Endothelial cell of umbilical vein (primary cell): Measurements from ENCODE around the gene MAN2A1. TPM values are rescaled to one million over a fixed set of nuclear protein-coding genes. Genes with fewer than 3 reads are reported as not detected.

ENCODE experiments used
- BruUV-seq: library from RNA; stranded (reverse); fragments of 400-500 nt; replicated peaks from 2 replicates; lab custom pipeline; 2021; lab: Mats Ljungman, UMichigan
- CTCF ChIA-PET: fragments of 300-600, 350-600 bp; sonication (Branson Sonifier 250); formaldehyde crosslinking; loops from one replicate; lab custom pipeline; 2021; ENCODE audit warnings: antibody characterized with exemption, inconsistent platforms; lab: Charles Lee
- POLR2A ChIA-PET: fragments of 300-600, 350-600 bp; sonication (Branson Sonifier 250); formaldehyde crosslinking; loops from one replicate; lab custom pipeline; 2021; ENCODE audit warnings: antibody characterized with exemption, inconsistent platforms; lab: Charles Lee
- DNase-seq: peaks from one replicate; pipeline ENCODE4 v3.0.0-alpha.2; 2011; ENCODE audit warnings: low read depth, low spot score
- FAIRE-seq: peaks from 2 replicates; lab custom pipeline; 2011; peaks lifted over from hg19 to GRCh38; lab: Jason Lieb, UNC
- H2AFZ ChIP-seq: 2 replicates; pipeline ENCODE4 v1.6.0; 2012; ENCODE audit warnings: low read depth, low read length, control low read depth, inconsistent platforms
- H3K27ac ChIP-seq: 2 replicates; pipeline ENCODE4 v1.5.1; 2011; ENCODE audit warnings: low read depth, mild to moderate bottlenecking, control low read depth, low read length, moderate library complexity; ENCODE audit not compliant: insufficient read depth
- H3K27me3 ChIP-seq, 2 experiments: 2 replicates each; pipeline versions ENCODE4 v1.6.0 to v1.6.1; 2011; ENCODE audit warnings: low read length in 2 of 2, mixed read lengths in 1 of 2; ENCODE audit not compliant: control insufficient read depth in 2 of 2, insufficient read depth in 2 of 2
- H3K36me3 ChIP-seq, 2 experiments: 2 replicates in 1 of 2; 3 replicates in 1 of 2; pipeline ENCODE4 v1.5.1; 2011; ENCODE audit warnings: low read length in 2 of 2, mild to moderate bottlenecking in 1 of 2, moderate library complexity in 1 of 2; ENCODE audit not compliant: control insufficient read depth in 2 of 2, insufficient read depth in 2 of 2; ENCODE audit errors: extremely low read depth in 1 of 2
- H3K4me1 ChIP-seq: 3 replicates; pipeline ENCODE4 v1.5.1; 2011; ENCODE audit warnings: mild to moderate bottlenecking, low read length; ENCODE audit not compliant: control insufficient read depth, insufficient read depth; ENCODE audit errors: extremely low read depth
- H3K4me2 ChIP-seq: 2 replicates; pipeline ENCODE4 v1.6.1; 2011; ENCODE audit warnings: low read length, control low read depth, mixed read lengths; ENCODE audit not compliant: insufficient read depth
- H3K4me3 ChIP-seq, 3 experiments: fragments of 200-600 bp in 1 of 3; sonication (generic), shearing (Covaris generic) in 1 of 3; replicated peaks in 1 of 3; 2 replicates each; pipeline ENCODE4 v1.5.1; 2011 to 2016; ENCODE audit warnings: control low read depth in 3 of 3, low read length in 3 of 3, mild to moderate bottlenecking in 2 of 3, inconsistent platforms in 1 of 3, low read depth in 1 of 3, moderate library complexity in 1 of 3; ENCODE audit not compliant: insufficient read depth in 1 of 3
- H3K79me2 ChIP-seq: 2 replicates; pipeline ENCODE4 v1.6.0; 2012; ENCODE audit warnings: low read length, inconsistent platforms; ENCODE audit not compliant: control insufficient read depth, insufficient read depth
- H3K9ac ChIP-seq: replicated peaks from 2 replicates; pipeline ENCODE3; 2011; ENCODE audit warnings: low read length, control low read depth; ENCODE audit not compliant: insufficient read depth; ENCODE audit errors: extremely low read depth
- H3K9me1 ChIP-seq: replicated peaks from 3 replicates; pipeline ENCODE4 v1.6.0; 2011; ENCODE audit warnings: mild to moderate bottlenecking, low read length; ENCODE audit not compliant: control insufficient read depth, insufficient read depth; ENCODE audit errors: extremely low read depth
- H3K9me3 ChIP-seq: replicated peaks from 2 replicates; pipeline ENCODE4 v1.5.1; 2012; ENCODE audit warnings: low read length, inconsistent platforms; ENCODE audit not compliant: control insufficient read depth, insufficient read depth
- H4K20me1 ChIP-seq: replicated peaks from 2 replicates; pipeline ENCODE3; 2011; ENCODE audit warnings: mild to moderate bottlenecking, low read length; ENCODE audit not compliant: control insufficient read depth, insufficient read depth; ENCODE audit errors: extremely low read depth
- CTCF ChIP-seq, 2 donors: IDR thresholded peaks; 1 replicate in 1 of 2; 2 replicates in 1 of 2; pipeline ENCODE4 v1.5.1; 2011; ENCODE audit warnings: low read length in 2 of 2, mild to moderate bottlenecking in 2 of 2, moderate library complexity in 2 of 2, control low read depth in 1 of 2, inconsistent platforms in 1 of 2, low read depth in 1 of 2; ENCODE audit not compliant: insufficient read depth in 1 of 2; ENCODE audit errors: extremely low read depth in 1 of 2
- EZH2 ChIP-seq: IDR thresholded peaks from 2 replicates; pipeline ENCODE4 v1.6.1; 2012; ENCODE audit warnings: borderline replicate concordance, low read depth, mild to moderate bottlenecking, moderate library complexity, low read length, inconsistent platforms; ENCODE audit not compliant: severe bottlenecking
- FOS ChIP-seq: IDR thresholded peaks from 2 replicates; pipeline ENCODE4 v1.6.1; 2011; ENCODE audit warnings: mild to moderate bottlenecking, low read length, moderate library complexity, borderline replicate concordance; ENCODE audit not compliant: insufficient read depth
- GATA2 ChIP-seq: IDR thresholded peaks from 2 replicates; pipeline ENCODE4 v1.7.0; 2011; ENCODE audit warnings: low read depth, mild to moderate bottlenecking, moderate library complexity, mixed read lengths, low read length; ENCODE audit not compliant: insufficient read length, insufficient read depth
- JUN ChIP-seq: IDR thresholded peaks from 2 replicates; pipeline ENCODE4 v1.6.1; 2011; ENCODE audit warnings: borderline replicate concordance, low read depth; ENCODE audit not compliant: insufficient read length, insufficient read depth
- MYC ChIP-seq: IDR thresholded peaks from one replicate; pipeline ENCODE4 v1.6.1; 2011; ENCODE audit warnings: mild to moderate bottlenecking, low read depth, low read length
- POLR2A ChIP-seq: IDR thresholded peaks from 2 replicates; pipeline ENCODE4 v1.6.1; 2012; ENCODE audit warnings: low read depth, mild to moderate bottlenecking, control low read depth, low read length
- POLR2AphosphoS5 ChIP-seq: IDR thresholded peaks from 2 replicates; pipeline ENCODE4 v1.6.1; 2012; ENCODE audit warnings: low read depth, mild to moderate bottlenecking, control low read depth, low read length, moderate library complexity; ENCODE audit not compliant: insufficient read depth
- dilution Hi-C: fragments of 300-500 bp; cut with MboI; formaldehyde crosslinking; loops from one replicate; pipeline ENCODE4 v1.15.0; 2019; ENCODE audit warnings: low sequenced_read_pairs; ENCODE audit not compliant: extremely low pct_ligation_motif_present
- intact Hi-C: fragments of 100-400 bp; cut with micrococcal nuclease; formaldehyde crosslinking; loops from one replicate; pipeline ENCODE4 v1.10.0; 2022
- polyA plus RNA-seq, 4 experiments: library from polyadenylated mRNA; depleted of rRNA in 3 of 4; stranded (reverse) in 3 of 4; unstranded in 1 of 4; fragments of >200 nt; gene quantifications; 2 replicates each; pipeline versions ENCODE4 v1.2.1 to v1.2.3, GENCODE V29; 2011 to 2012; ENCODE audit warnings: missing spikeins in 1 of 4
- total RNA-seq: library from RNA; stranded (reverse); gene quantifications from 2 replicates; pipeline ENCODE4 v1.2.3, GENCODE V29; 2021
- TF ChIP-seq, protein P1 (sequence below): IDR thresholded peaks from 2 replicates; pipeline ENCODE4 v1.6.1; 2011; ENCODE audit not compliant: insufficient read depth, insufficient read length

MAN2A1 gene
- total and polyA plus RNA-seq, 2 donors (not counting 3 experiments of a cell fraction or from before 2014, with no cell fraction given), result 20.8 to 54.8 TPM

DNA sequence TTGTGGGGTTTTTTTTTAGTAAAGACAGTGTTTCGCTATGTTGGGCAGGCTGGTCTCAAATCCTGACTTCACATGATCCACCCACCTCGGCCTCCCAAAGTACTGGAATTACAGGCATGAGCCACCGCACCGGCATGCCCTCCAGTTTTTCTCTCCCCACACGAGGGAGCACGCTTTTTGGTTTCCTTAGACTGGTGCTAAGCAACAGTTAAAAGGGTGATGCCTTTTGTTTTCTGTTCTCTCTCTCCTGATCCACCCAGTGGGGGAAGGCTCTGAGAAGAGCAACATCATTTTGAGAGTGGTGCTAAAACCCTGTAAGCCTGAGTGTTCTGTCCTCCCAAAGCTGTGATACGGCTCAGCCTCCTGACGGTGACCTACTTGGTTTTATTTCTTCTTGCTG, 146.6 kb downstream of the MAN2A1 start:
- dilution Hi-C loops (no loop called here), intact Hi-C loops (no loop called here)
- no peak for TF ChIP-seq CTCF (IDR thresholded peaks at IDR 0.05; ENCODE audit: extremely low read depth in 1 of 2, insufficient read depth in 1 of 2, low read depth in 1 of 2, low read length in 2 of 2)
- no peak for TF ChIP-seq GATA2
- no peak for TF ChIP-seq POLR2A
- TF ChIP-seq POLR2AphosphoS5, result no peak
- TF ChIP-seq EZH2, result no peak
- TF ChIP-seq, protein P1, sequence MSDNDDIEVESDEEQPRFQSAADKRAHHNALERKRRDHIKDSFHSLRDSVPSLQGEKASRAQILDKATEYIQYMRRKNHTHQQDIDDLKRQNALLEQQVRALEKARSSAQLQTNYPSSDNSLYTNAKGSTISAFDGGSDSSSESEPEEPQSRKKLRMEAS, result no peak
- no peak for TF ChIP-seq FOS
- no peak for TF ChIP-seq MYC
- no peak for TF ChIP-seq JUN
- ChIA-PET POLR2A (no interaction called here), CTCF (no interaction called here)
- Histone ChIP-seq H2AFZ (no peak overlapping the region), H3K27ac (no peak overlapping the region), H3K4me1 (peaks cover 3% of the 10 kb centered on the region), H3K4me3 (no peak overlapping the region), H3K79me2 (no peaks in the 10 kb centered on the region), H3K36me3 (no peaks in the 10 kb centered on the region), H4K20me1 (no peaks in the 10 kb centered on the region), H3K9ac (no peak overlapping the region), H3K9me3 (no peaks in the 10 kb centered on the region), H3K27me3 (no peaks in the 10 kb centered on the region), H3K9me1 (no peaks in the 10 kb centered on the region), H3K4me2 (no peak overlapping the region)
- DNase-seq (no peak), FAIRE-seq (no peak)
- no TSS peak for BruUV-seq
